Measurements from ENCODE around the gene FRMD4A. TPM values are rescaled to one million over a fixed set of nuclear protein-coding genes. Genes with fewer than 3 reads are reported as not detected.

FRMD4A gene
- total RNA-seq, 1 experiment from 2014 or later: 18.3 TPM

DNA sequence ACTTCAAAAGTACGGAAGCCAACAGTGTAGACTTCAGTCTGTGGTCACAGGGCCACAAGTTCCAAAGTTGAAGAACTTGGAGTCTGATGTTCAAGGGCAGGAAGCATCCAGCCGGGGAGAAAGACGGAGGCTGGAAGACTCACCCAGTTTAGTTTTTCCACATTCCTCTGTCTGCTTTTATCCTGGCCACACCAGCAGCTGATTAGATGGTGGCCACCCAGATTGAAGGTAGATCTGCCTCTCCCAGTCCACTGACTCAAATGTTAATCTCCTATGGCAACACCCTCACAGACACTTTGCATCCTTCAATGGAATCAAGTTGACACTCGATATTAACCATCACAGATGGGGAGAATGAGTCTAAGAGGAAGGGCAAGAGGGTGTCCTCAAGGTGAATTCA is 19.3 kb upstream of the FRMD4A start:
- Histone ChIP-seq H3K9me2 (ENCODE audit: insufficient read depth) (no peaks in the 10 kb centered on the region), H3K4me1 (replicated peaks; ENCODE audit: insufficient read depth) (no peaks in the 10 kb centered on the region), H3K27me3 (ENCODE audit: insufficient read depth, low read depth) (peaks cover 77% of the 10 kb centered on the region), H3K27ac (no peak overlapping the region), H3K36me3 (ENCODE audit: low read depth) (no peaks in the 10 kb centered on the region), H2AFZ (no peak overlapping the region), H3K4me2 (no peak overlapping the region), H3K9me3 (ENCODE audit: insufficient read depth, low read depth) (no peaks in the 10 kb centered on the region), H3K79me2 (ENCODE audit: low read depth) (no peaks in the 10 kb centered on the region), H4K20me1 (ENCODE audit: insufficient read depth) (no peaks in the 10 kb centered on the region), H3K4me3 (no peak overlapping the region), H3F3A (ENCODE audit: insufficient read depth, low read depth) (no peaks in the 10 kb centered on the region)
- CTCF ChIA-PET: no interaction called here
- intact Hi-C loops (cut with micrococcal nuclease; ENCODE audit: unreplicated experiment): no loop called here
- TF ChIP-seq, protein P1, sequence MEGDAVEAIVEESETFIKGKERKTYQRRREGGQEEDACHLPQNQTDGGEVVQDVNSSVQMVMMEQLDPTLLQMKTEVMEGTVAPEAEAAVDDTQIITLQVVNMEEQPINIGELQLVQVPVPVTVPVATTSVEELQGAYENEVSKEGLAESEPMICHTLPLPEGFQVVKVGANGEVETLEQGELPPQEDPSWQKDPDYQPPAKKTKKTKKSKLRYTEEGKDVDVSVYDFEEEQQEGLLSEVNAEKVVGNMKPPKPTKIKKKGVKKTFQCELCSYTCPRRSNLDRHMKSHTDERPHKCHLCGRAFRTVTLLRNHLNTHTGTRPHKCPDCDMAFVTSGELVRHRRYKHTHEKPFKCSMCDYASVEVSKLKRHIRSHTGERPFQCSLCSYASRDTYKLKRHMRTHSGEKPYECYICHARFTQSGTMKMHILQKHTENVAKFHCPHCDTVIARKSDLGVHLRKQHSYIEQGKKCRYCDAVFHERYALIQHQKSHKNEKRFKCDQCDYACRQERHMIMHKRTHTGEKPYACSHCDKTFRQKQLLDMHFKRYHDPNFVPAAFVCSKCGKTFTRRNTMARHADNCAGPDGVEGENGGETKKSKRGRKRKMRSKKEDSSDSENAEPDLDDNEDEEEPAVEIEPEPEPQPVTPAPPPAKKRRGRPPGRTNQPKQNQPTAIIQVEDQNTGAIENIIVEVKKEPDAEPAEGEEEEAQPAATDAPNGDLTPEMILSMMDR (conservative IDR thresholded peaks at IDR 0.05): no peak
- no peak for TF ChIP-seq EZH2 (IDR thresholded peaks at IDR 0.05; ENCODE audit: low read depth)
- POLR2A ChIA-PET (ENCODE audit: unreplicated experiment): no interaction called here
- DNase-seq: no peak
- no TSS peak for BruUV-seq (replicated peaks)

DNA sequence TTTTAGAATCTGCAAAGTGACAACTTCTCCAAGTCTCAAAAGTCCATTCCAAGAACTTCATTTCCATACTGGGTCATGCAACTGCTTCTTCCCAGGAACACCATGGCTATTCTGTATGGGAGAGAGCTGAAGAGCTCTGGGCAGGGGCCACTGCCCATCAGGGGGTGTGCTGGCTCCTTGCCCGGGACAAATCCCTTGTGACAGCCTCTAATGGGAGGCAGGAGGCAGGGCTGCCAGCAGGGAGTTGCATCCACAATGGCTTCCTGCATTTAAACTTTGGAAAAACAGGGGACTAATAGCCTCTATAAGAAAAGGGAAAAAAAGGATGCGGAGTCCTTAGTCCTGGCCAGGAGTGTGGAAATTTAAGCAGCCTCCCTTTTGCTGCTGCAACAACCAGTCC is 18.4 kb upstream of the FRMD4A start:
- peaks cover 74% of the 10 kb centered on the region for H3K27me3 ChIP-seq (ENCODE audit: insufficient read depth, low read depth)
- no peak overlapping the region for H3K4me2 ChIP-seq
- no peak for DNase-seq
- H4K20me1 ChIP-seq (ENCODE audit: insufficient read depth): no peaks in the 10 kb centered on the region
- BruUV-seq (replicated peaks): no TSS peak
- H3F3A ChIP-seq (ENCODE audit: insufficient read depth, low read depth): no peaks in the 10 kb centered on the region
- H3K9me3 ChIP-seq (ENCODE audit: insufficient read depth, low read depth): no peaks in the 10 kb centered on the region
- H3K9me2 ChIP-seq (ENCODE audit: insufficient read depth): no peaks in the 10 kb centered on the region
- H3K4me1 ChIP-seq (replicated peaks; ENCODE audit: insufficient read depth): no peaks in the 10 kb centered on the region
- H3K36me3 ChIP-seq (ENCODE audit: low read depth): no peaks in the 10 kb centered on the region
- H3K79me2 ChIP-seq (ENCODE audit: low read depth): no peaks in the 10 kb centered on the region
- no peak overlapping the region for H3K27ac ChIP-seq
- POLR2A ChIA-PET (ENCODE audit: unreplicated experiment): no interaction called here
- TF ChIP-seq EZH2 (IDR thresholded peaks at IDR 0.05; ENCODE audit: low read depth): no peak
- TF ChIP-seq, protein P1 (conservative IDR thresholded peaks at IDR 0.05): no peak
- no peak overlapping the region for H3K4me3 ChIP-seq
- no peak overlapping the region for H2AFZ ChIP-seq
- CTCF ChIA-PET: no interaction called here
- intact Hi-C loops (cut with micrococcal nuclease; ENCODE audit: unreplicated experiment): no loop called here

DNA sequence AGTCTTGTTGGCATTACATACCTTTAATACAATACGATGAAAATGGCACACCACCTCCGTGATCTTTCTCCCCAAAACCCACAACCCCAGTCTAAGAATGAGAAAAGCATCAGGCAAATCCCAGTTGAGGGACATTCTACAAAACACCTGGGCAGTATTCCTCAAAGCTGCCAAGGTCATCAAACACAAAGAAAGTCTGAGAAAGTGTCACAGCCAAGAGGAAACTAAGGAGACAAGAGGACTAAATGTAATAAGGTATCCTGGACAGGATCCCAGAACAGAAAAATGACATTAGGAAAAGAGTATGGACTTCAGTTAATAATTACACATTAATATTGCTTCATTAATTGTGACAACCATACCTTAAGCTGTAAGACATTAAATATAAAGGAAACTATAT is 14.5 kb upstream of the FRMD4A start:
- Histone ChIP-seq H3K27ac (no peak overlapping the region), H3K9me2 (ENCODE audit: insufficient read depth) (no peaks in the 10 kb centered on the region), H3K4me1 (replicated peaks; ENCODE audit: insufficient read depth) (no peaks in the 10 kb centered on the region), H3K79me2 (ENCODE audit: low read depth) (no peaks in the 10 kb centered on the region), H3K9me3 (ENCODE audit: insufficient read depth, low read depth) (no peaks in the 10 kb centered on the region), H3K36me3 (ENCODE audit: low read depth) (no peaks in the 10 kb centered on the region), H3K4me3 (no peak overlapping the region), H3K4me2 (no peak overlapping the region), H3F3A (ENCODE audit: insufficient read depth, low read depth) (no peaks in the 10 kb centered on the region), H3K27me3 (ENCODE audit: insufficient read depth, low read depth) (peaks cover 78% of the 10 kb centered on the region), H2AFZ (no peak overlapping the region), H4K20me1 (ENCODE audit: insufficient read depth) (no peaks in the 10 kb centered on the region)
- ChIA-PET CTCF (no interaction called here), POLR2A (ENCODE audit: unreplicated experiment) (no interaction called here)
- BruUV-seq (replicated peaks): no TSS peak
- intact Hi-C loops (cut with micrococcal nuclease; ENCODE audit: unreplicated experiment): no loop called here
- TF ChIP-seq, protein P1 (conservative IDR thresholded peaks at IDR 0.05): no peak
- TF ChIP-seq EZH2 (IDR thresholded peaks at IDR 0.05; ENCODE audit: low read depth): no peak
- no peak for DNase-seq
